K562 (cell line): ENCODE results near the gene NDUFB7. TPM values are rescaled to one million over a fixed set of nuclear protein-coding genes. Genes with fewer than 3 reads are reported as not detected.

Experiments used
- ARID1B ChIP-seq: fragments of 450-650 bp; IDR thresholded peaks from 2 replicates; pipeline ENCODE4 v1.6.1; 2016; ENCODE audit warnings: antibody characterized with exemption, mild to moderate bottlenecking, inconsistent platforms
- CEBPB ChIP-seq: fragments of 450-650 bp; IDR thresholded peaks from 2 replicates; pipeline ENCODE4 v1.6.1; 2016; ENCODE audit warnings: missing genetic modification characterization, missing compliant biosample characterization
- CXXC5 ChIP-seq: fragments of 250-450 bp; sonication (Bioruptor Pico); IDR thresholded peaks from 2 replicates; pipeline ENCODE4 v1.8.0; 2022; ENCODE audit warnings: inconsistent platforms, mild to moderate bottlenecking, moderate library complexity
- DPF2 ChIP-seq: fragments of 450-650 bp; IDR thresholded peaks from 2 replicates; pipeline ENCODE4 v1.6.1; 2016
- HMG20B ChIP-seq: fragments of 250-450 bp; sonication (Bioruptor Pico); IDR thresholded peaks from 2 replicates; pipeline ENCODE4 v1.5.0; 2021; ENCODE audit warnings: mild to moderate bottlenecking
- KAT7 ChIP-seq: sonication (generic); formaldehyde crosslinking; IDR thresholded peaks from 2 replicates; pipeline ENCODE4 v1.8.0; 2022; ENCODE audit warnings: missing genetic modification reagents, mild to moderate bottlenecking, borderline replicate concordance
- KDM2B ChIP-seq: fragments of 250-450 bp; sonication (Bioruptor Pico); IDR thresholded peaks from 2 replicates; pipeline ENCODE4 v1.8.0; 2021; ENCODE audit warnings: mild to moderate bottlenecking, moderate library complexity
- NCOR1 ChIP-seq: fragments of 450-650 bp; IDR thresholded peaks from 2 replicates; pipeline ENCODE4 v1.6.1; 2016; ENCODE audit warnings: mild to moderate bottlenecking, moderate library complexity
- NEUROD1 ChIP-seq: fragments of 150-350 bp; IDR thresholded peaks from 2 replicates; pipeline ENCODE4 v1.6.1; 2014; ENCODE audit warnings: borderline replicate concordance, low read length, low read depth; ENCODE audit not compliant: partially characterized antibody
- NFE2L1 ChIP-seq: fragments of 450-650 bp; IDR thresholded peaks from 2 replicates; pipeline ENCODE4 v1.6.1; 2016; ENCODE audit warnings: missing genetic modification characterization, low read depth, mild to moderate bottlenecking, missing compliant biosample characterization, moderate library complexity, borderline replicate concordance
- PCBP1 ChIP-seq: fragments of 200-400 bp; formaldehyde crosslinking; IDR thresholded peaks from 2 replicates; pipeline ENCODE4 v1.6.1; 2018; ENCODE audit warnings: mild to moderate bottlenecking, low read depth, low read length; ENCODE audit not compliant: poor library complexity, severe bottlenecking
- PHB ChIP-seq: fragments of 250-450 bp; sonication (Bioruptor Pico); IDR thresholded peaks from 2 replicates; pipeline ENCODE4 v1.5.0; 2021
- PHF21A ChIP-seq: fragments of 450-650 bp; IDR thresholded peaks from 2 replicates; pipeline ENCODE4 v1.6.1; 2017; ENCODE audit warnings: low read depth, borderline replicate concordance
- POLR2AphosphoS2 ChIP-seq: IDR thresholded peaks from 2 replicates; pipeline ENCODE4 v1.6.1; 2012; ENCODE audit warnings: low read length, improper control_type of control experiment
- TAF15 ChIP-seq: fragments of 200-400 bp; formaldehyde crosslinking; IDR thresholded peaks from 2 replicates; pipeline ENCODE4 v1.6.1; 2017; ENCODE audit warnings: mild to moderate bottlenecking, low read depth, low read length, moderate library complexity
- TOE1 ChIP-seq, 2 experiments: fragments of 450-650 bp in 1 of 2; sonication (generic) in 1 of 2; formaldehyde crosslinking in 1 of 2; IDR thresholded peaks; 2 replicates each; pipeline versions ENCODE4 v1.7.1 to v1.8.0; 2016 to 2022; ENCODE audit warnings: borderline replicate concordance in 2 of 2, mild to moderate bottlenecking in 2 of 2, antibody characterized with exemption in 1 of 2, inconsistent platforms in 1 of 2, low read depth in 1 of 2, missing genetic modification reagents in 1 of 2, moderate library complexity in 1 of 2
- USF2 ChIP-seq: sonication (generic); formaldehyde crosslinking; IDR thresholded peaks from 2 replicates; pipeline ENCODE4 v1.5.0; 2020; ENCODE audit warnings: missing genetic modification reagents
- YBX1 ChIP-seq: fragments of 450-650 bp; IDR thresholded peaks from 2 replicates; pipeline ENCODE4 v1.7.1; 2016; ENCODE audit warnings: mild to moderate bottlenecking
- ZC3H4 ChIP-seq: sonication (generic); formaldehyde crosslinking; IDR thresholded peaks from 2 replicates; pipeline ENCODE4 v1.9.0; 2021; ENCODE audit warnings: missing genetic modification reagents, borderline replicate concordance
- ZNF395 ChIP-seq: fragments of 200-800 bp; sonication (Bioruptor generic); IDR thresholded peaks from 2 replicates; pipeline ENCODE4 v1.6.1; 2017; ENCODE audit warnings: missing genetic modification characterization, missing compliant biosample characterization
- ZNF785 ChIP-seq: fragments of 250-450 bp; sonication (Bioruptor Pico); IDR thresholded peaks from 2 replicates; pipeline ENCODE4 v1.4.0; 2020; ENCODE audit warnings: mild to moderate bottlenecking
- ZNF830 ChIP-seq: fragments of 250-450 bp; sonication (Bioruptor Pico); IDR thresholded peaks from 2 replicates; pipeline ENCODE4 v1.5.0; 2021; ENCODE audit warnings: mild to moderate bottlenecking
- polyA plus RNA-seq, 8 experiments: library from polyadenylated mRNA; depleted of rRNA in 4 of 8; stranded (reverse) in 5 of 8; unstranded in 3 of 8; fragments of >200 nt; fragmentation: Nextera tagmentation in 2 of 8; fragmentation: Illumina TruSeq in 1 of 8; extraction: Ambion mirVana in 2 of 8; extraction: Trizol in 1 of 8; gene quantifications; 2 replicates each; pipeline versions ENCODE4 v1.2.1 to v1.2.3, GENCODE V29; 2011 to 2014; ENCODE audit warnings: inconsistent platforms in 1 of 8, missing spikeins in 1 of 8
- total RNA-seq, 7 experiments: library from RNA; depleted of rRNA in 6 of 7; stranded (reverse); fragments of >200 nt in 6 of 7; fragmentation: Illumina TruSeq in 2 of 7; extraction: Trizol in 2 of 7; gene quantifications; 2 replicates each; pipeline versions ENCODE4 v1.2.1 to v1.2.3, GENCODE V29; 2011 to 2021; ENCODE audit warnings: low replicate concordance in 1 of 7
- TF ChIP-seq, protein P1 (sequence below): sonication (generic); formaldehyde crosslinking; IDR thresholded peaks from 2 replicates; pipeline ENCODE4 v1.8.1; 2023; ENCODE audit warnings: mild to moderate bottlenecking, missing genetic modification reagents
- TF ChIP-seq, protein P2 (sequence below): fragments of 250-450 bp; sonication (Bioruptor Pico); IDR thresholded peaks from 2 replicates; pipeline ENCODE4 v1.4.0; 2020; ENCODE audit warnings: mild to moderate bottlenecking

Gene NDUFB7
- total and polyA plus RNA-seq, 9 of the 15 experiments (the other 6 are each of a cell fraction or from before 2014, with no cell fraction given), result 14.9 to 842 (median 137) TPM

DNA sequence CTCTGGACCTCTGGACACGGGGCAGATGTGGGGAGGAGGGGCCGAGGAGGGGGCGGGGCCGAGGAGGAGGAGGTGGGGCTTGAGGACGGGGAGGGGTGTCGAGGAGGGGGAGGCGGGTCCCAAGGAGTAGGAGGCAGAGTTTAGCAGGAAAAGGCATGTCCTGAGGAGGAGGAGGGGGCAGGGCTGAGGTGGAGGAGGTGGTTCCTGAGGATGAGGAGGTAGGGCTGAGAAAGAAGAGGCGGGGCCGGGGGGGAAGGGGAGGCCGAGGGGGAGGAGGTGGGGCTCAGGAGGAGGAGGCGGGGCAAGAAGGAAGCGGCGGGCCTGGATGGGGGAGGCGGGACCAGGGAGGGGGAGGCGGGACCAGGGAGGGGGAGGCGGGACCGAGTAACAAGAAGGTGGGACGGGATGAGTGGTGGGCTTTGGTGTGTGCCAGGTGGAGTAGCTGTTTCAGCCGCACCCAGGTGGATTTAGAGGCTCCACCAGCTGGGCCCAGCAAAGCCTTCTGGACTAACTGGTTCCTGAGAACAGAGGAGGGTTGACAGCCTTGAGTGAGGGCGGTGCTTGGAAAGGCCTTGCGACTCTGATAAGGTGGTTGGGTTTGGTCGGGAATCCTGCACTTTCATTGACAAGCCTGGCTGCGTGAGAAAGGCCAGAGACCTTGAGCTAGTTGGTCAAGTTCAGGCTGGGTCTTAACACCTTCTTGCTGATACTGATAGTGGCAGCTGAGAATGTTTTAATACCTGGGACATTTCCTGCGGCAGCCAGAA, 34.8 kb downstream of the NDUFB7 start (continued):
- TF ChIP-seq KAT7 (no peak; the same call in 1 of the 2 replicates), CEBPB (tag) (no peak), ZNF395 (0 out of 2 replicates have a peak, but pooled peaks have one; percentile 43), ZNF830 (CRISPR knock-in tag) (no peak), CXXC5 (CRISPR knock-in tag) (peak; percentile 62), DPF2 (peak; percentile 83), ZC3H4 (CRISPR knock-in tag) (no peak), NEUROD1 (no peak), KDM2B (CRISPR knock-in tag) (no peak), ZNF785 (no peak), TOE1 (IDR thresholded peaks at IDR 0.05; ENCODE audit: borderline replicate concordance) (no peak; the same call in 1 of the 2 replicates), TOE1 (CRISPR knock-in tag; IDR thresholded peaks at IDR 0.05; ENCODE audit: borderline replicate concordance, low read depth) (no peak), TAF15 (no peak), POLR2AphosphoS2 (no peak), USF2 (CRISPR knock-in tag) (no peak), ARID1B (peak; percentile 83), PCBP1 (no peak), PHB (CRISPR knock-in tag) (no peak), NFE2L1 (tag) (no peak), NCOR1 (peak; percentile 76), YBX1 (no peak), HMG20B (CRISPR knock-in tag) (no peak), PHF21A (no peak)
- TF ChIP-seq, protein P1, sequence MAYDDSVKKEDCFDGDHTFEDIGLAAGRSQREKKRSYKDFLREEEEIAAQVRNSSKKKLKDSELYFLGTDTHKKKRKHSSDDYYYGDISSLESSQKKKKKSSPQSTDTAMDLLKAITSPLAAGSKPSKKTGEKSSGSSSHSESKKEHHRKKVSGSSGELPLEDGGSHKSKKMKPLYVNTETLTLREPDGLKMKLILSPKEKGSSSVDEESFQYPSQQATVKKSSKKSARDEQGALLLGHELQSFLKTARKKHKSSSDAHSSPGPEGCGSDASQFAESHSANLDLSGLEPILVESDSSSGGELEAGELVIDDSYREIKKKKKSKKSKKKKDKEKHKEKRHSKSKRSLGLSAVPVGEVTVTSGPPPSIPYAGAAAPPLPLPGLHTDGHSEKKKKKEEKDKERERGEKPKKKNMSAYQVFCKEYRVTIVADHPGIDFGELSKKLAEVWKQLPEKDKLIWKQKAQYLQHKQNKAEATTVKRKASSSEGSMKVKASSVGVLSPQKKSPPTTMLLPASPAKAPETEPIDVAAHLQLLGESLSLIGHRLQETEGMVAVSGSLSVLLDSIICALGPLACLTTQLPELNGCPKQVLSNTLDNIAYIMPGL (CRISPR knock-in tag), result 0 out of 2 replicates have a peak, but pooled peaks have one; percentile 31
- TF ChIP-seq, protein P2, sequence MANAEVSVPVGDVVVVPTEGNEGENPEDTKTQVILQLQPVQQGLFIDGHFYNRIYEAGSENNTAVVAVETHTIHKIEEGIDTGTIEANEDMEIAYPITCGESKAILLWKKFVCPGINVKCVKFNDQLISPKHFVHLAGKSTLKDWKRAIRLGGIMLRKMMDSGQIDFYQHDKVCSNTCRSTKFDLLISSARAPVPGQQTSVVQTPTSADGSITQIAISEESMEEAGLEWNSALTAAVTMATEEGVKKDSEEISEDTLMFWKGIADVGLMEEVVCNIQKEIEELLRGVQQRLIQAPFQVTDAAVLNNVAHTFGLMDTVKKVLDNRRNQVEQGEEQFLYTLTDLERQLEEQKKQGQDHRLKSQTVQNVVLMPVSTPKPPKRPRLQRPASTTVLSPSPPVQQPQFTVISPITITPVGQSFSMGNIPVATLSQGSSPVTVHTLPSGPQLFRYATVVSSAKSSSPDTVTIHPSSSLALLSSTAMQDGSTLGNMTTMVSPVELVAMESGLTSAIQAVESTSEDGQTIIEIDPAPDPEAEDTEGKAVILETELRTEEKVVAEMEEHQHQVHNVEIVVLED (CRISPR knock-in tag), result no peak
